Measurements from ENCODE around the gene ARPC4. TPM values are rescaled to one million over a fixed set of nuclear protein-coding genes. Genes with fewer than 3 reads are reported as not detected.

ARPC4 gene
- total and polyA plus RNA-seq, 2 donors (not counting 3 experiments of a cell fraction or from before 2014, with no cell fraction given) = 181 to 197 TPM

DNA sequence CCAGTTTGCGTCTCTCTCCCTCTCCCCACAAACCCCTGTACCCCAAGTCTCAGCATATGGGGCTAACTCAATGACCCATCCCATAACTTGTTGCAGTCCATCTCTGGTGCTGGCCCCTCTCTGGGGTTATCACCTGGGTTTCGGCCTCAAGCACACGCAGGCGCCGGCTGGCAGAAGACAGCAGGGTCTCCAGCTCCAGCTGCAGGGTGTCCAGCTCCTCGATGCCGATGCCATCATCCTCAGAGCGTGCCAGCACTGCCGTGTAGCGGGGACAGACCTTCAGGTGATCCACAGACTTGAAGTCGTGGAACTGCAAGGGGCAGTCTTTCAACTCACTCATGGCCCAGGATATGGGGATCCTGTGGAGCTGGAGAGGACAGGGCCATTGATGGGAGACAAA is 1.8 kb upstream of the ARPC4 start:
- Histone ChIP-seq H3K79me2 (ENCODE audit: control insufficient read depth, insufficient read depth, low read length) (peaks cover 32% of the 10 kb centered on the region), H3K9me1 (replicated peaks; ENCODE audit: control insufficient read depth, extremely low read depth, insufficient read depth, low read length) (no peaks in the 10 kb centered on the region), H3K27ac (ENCODE audit: insufficient read depth, low read depth, low read length) (no peak overlapping the region), H3K4me2 (ENCODE audit: insufficient read depth, low read length) (peak overlapping the region; percentile 56), H4K20me1 (replicated peaks; ENCODE audit: control insufficient read depth, extremely low read depth, insufficient read depth, low read length) (no peaks in the 10 kb centered on the region), H3K9ac (replicated peaks; ENCODE audit: extremely low read depth, insufficient read depth, low read length) (no peak overlapping the region), H3K4me3 (replicated peaks in 1 of 3; ENCODE audit: insufficient read depth in 1 of 3, low read depth in 1 of 3, low read length in 3 of 3) (no peak overlapping the region), H3K9me3 (replicated peaks; ENCODE audit: control insufficient read depth, insufficient read depth, low read length) (no peaks in the 10 kb centered on the region), H3K4me1 (ENCODE audit: control insufficient read depth, extremely low read depth, insufficient read depth, low read length) (peaks cover 13% of the 10 kb centered on the region), H2AFZ (ENCODE audit: low read depth, low read length) (no peak overlapping the region), H3K36me3 (ENCODE audit: control insufficient read depth in 2 of 2, extremely low read depth in 1 of 2, insufficient read depth in 2 of 2, low read length in 2 of 2) (peaks cover 0 to 3% of the 10 kb centered on the region in 2 experiments), H3K27me3 (ENCODE audit: control insufficient read depth in 2 of 2, insufficient read depth in 2 of 2, low read length in 2 of 2) (no peaks in the 10 kb centered on the region)
- FAIRE-seq (no peak), DNase-seq (ENCODE audit: low read depth, low spot score) (no peak)
- TF ChIP-seq FOS (IDR thresholded peaks at IDR 0.05; ENCODE audit: borderline replicate concordance, insufficient read depth, low read length) = no peak
- TF ChIP-seq GATA2 (IDR thresholded peaks at IDR 0.05; ENCODE audit: insufficient read depth, insufficient read length, low read depth, low read length) = no peak
- TF ChIP-seq MYC (IDR thresholded peaks at IDR 0.05; ENCODE audit: low read depth, low read length) = no peak
- no peak for TF ChIP-seq EZH2 (IDR thresholded peaks at IDR 0.05; ENCODE audit: borderline replicate concordance, low read depth, low read length, severe bottlenecking)
- TF ChIP-seq JUN (IDR thresholded peaks at IDR 0.05; ENCODE audit: borderline replicate concordance, insufficient read depth, insufficient read length, low read depth) = no peak
- TF ChIP-seq POLR2AphosphoS5 (IDR thresholded peaks at IDR 0.05; ENCODE audit: insufficient read depth, low read depth, low read length) = no peak
- TF ChIP-seq, protein P1, sequence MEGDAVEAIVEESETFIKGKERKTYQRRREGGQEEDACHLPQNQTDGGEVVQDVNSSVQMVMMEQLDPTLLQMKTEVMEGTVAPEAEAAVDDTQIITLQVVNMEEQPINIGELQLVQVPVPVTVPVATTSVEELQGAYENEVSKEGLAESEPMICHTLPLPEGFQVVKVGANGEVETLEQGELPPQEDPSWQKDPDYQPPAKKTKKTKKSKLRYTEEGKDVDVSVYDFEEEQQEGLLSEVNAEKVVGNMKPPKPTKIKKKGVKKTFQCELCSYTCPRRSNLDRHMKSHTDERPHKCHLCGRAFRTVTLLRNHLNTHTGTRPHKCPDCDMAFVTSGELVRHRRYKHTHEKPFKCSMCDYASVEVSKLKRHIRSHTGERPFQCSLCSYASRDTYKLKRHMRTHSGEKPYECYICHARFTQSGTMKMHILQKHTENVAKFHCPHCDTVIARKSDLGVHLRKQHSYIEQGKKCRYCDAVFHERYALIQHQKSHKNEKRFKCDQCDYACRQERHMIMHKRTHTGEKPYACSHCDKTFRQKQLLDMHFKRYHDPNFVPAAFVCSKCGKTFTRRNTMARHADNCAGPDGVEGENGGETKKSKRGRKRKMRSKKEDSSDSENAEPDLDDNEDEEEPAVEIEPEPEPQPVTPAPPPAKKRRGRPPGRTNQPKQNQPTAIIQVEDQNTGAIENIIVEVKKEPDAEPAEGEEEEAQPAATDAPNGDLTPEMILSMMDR (IDR thresholded peaks at IDR 0.05; ENCODE audit: extremely low read depth in 1 of 2, insufficient read depth in 1 of 2, low read depth in 1 of 2, low read length in 2 of 2) = no peak
- TF ChIP-seq, protein P2, sequence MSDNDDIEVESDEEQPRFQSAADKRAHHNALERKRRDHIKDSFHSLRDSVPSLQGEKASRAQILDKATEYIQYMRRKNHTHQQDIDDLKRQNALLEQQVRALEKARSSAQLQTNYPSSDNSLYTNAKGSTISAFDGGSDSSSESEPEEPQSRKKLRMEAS (IDR thresholded peaks at IDR 0.05; ENCODE audit: insufficient read depth, insufficient read length) = no peak
- TF ChIP-seq POLR2A (IDR thresholded peaks at IDR 0.05; ENCODE audit: low read depth, low read length) = no peak
- no TSS peak for BruUV-seq (replicated peaks)
- dilution Hi-C loops (cut with MboI; ENCODE audit: extremely low pct_ligation_motif_present, low sequenced_read_pairs) = no loop called here
- intact Hi-C loops (cut with micrococcal nuclease) = loop anchor here (5.0 kb wide), 1 partner anchor 74 kb away; no protein-coding TSS in a partner anchor
- POLR2A ChIA-PET = no interaction called here
- CTCF ChIA-PET = interaction anchor here (1.3 to 1.7 kb wide), 2 partner anchors 9 to 42 kb away, joined by 3 to 4 read pairs; partner anchors contain the start of gene OGG1
